GM12865 (cell line): ENCODE measurements around the gene WDSUB1.

Source experiments
- DNase-seq: peaks from one replicate; pipeline ENCODE4 v3.0.0; 2010; ENCODE audit warnings: low read depth
- H3K4me3 ChIP-seq: 2 replicates; pipeline ENCODE4 v1.5.1; 2011; ENCODE audit warnings: mild to moderate bottlenecking, low read depth, low read length, control low read depth
- TF ChIP-seq, protein P1 (sequence below): IDR thresholded peaks from 2 replicates; pipeline ENCODE4 v1.5.1; 2011; ENCODE audit warnings: low read length, control low read depth, low read depth, inconsistent platforms; ENCODE audit not compliant: insufficient read depth; ENCODE audit errors: missing control alignments

The WDSUB1 gene

DNA sequence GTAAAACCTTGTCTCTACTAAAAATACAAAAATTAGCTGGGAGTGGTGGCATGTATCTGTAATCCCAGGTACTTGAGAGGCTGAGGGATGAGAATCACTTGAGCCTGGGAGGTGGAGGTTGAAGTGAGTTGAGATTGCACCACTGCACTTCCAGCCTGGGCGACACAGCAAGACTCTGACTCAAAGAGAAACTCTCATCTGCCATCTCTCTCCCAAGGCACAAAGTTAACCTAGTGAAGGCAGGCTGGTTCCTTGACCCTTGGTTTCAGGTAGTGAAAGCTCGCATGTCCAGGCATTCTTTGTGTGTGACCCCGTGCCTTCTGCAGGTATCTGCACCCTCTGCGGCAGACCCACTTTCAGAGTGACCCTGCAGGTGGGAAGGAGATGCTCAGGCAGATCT lies 100.0 kb downstream of the WDSUB1 start:
- DNase-seq = peak; percentile 49
- TF ChIP-seq, protein P1, sequence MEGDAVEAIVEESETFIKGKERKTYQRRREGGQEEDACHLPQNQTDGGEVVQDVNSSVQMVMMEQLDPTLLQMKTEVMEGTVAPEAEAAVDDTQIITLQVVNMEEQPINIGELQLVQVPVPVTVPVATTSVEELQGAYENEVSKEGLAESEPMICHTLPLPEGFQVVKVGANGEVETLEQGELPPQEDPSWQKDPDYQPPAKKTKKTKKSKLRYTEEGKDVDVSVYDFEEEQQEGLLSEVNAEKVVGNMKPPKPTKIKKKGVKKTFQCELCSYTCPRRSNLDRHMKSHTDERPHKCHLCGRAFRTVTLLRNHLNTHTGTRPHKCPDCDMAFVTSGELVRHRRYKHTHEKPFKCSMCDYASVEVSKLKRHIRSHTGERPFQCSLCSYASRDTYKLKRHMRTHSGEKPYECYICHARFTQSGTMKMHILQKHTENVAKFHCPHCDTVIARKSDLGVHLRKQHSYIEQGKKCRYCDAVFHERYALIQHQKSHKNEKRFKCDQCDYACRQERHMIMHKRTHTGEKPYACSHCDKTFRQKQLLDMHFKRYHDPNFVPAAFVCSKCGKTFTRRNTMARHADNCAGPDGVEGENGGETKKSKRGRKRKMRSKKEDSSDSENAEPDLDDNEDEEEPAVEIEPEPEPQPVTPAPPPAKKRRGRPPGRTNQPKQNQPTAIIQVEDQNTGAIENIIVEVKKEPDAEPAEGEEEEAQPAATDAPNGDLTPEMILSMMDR = no peak
- H3K4me3 ChIP-seq = no peak overlapping the region
